HL-60 (cell line): ENCODE results near the gene TMEM126B.

ENCODE experiments used
- DNase-seq, 2 experiments: peaks; one replicate each; pipeline ENCODE4 v3.0.0-alpha.2; 2010 to 2020; ENCODE audit warnings: low read depth in 1 of 2, low spot score in 1 of 2
- H3K27ac ChIP-seq: fragments of 250-450 bp; sonication (Bioruptor Pico); replicated peaks from 2 replicates; pipeline ENCODE4 v1.5.1; 2020; ENCODE audit warnings: mild to moderate bottlenecking, moderate library complexity
- H3K27me3 ChIP-seq: fragments of 250-450 bp; sonication (Bioruptor Pico); 2 replicates; pipeline ENCODE4 v1.5.1; 2021; ENCODE audit warnings: mild to moderate bottlenecking, moderate library complexity; ENCODE audit not compliant: insufficient read depth, poor library complexity, severe bottlenecking
- H3K4me3 ChIP-seq: replicated peaks from 2 replicates; pipeline ENCODE4 v1.5.1; 2011; ENCODE audit warnings: mild to moderate bottlenecking, control low read depth, low read length; ENCODE audit not compliant: insufficient read depth
- CTCF ChIP-seq: IDR thresholded peaks from one replicate; pipeline ENCODE4 v1.5.1; 2011; ENCODE audit warnings: low read length, control low read depth, inconsistent platforms; ENCODE audit not compliant: insufficient read depth
- GABPA ChIP-seq: IDR thresholded peaks from 2 replicates; pipeline ENCODE4 v1.6.1; 2012; ENCODE audit warnings: low read depth
- POLR2AphosphoS5 ChIP-seq: IDR thresholded peaks from 2 replicates; pipeline ENCODE4 v1.6.1; 2012; ENCODE audit warnings: low read depth
- REST ChIP-seq: IDR thresholded peaks from 2 replicates; pipeline ENCODE4 v1.6.1; 2012; ENCODE audit warnings: low read depth; ENCODE audit not compliant: insufficient replicate concordance
- SPI1 ChIP-seq: IDR thresholded peaks from 2 replicates; pipeline ENCODE4 v1.6.1; 2012; ENCODE audit warnings: low read depth, mild to moderate bottlenecking, borderline replicate concordance

Gene TMEM126B

GRCh38 chr11:85643191-85643614, 14.8 kb downstream of the TMEM126B start:
- no peak for DNase-seq
- TF ChIP-seq REST: no peak
- no peak for TF ChIP-seq POLR2AphosphoS5
- no peak for TF ChIP-seq SPI1
- no peak for TF ChIP-seq CTCF
- TF ChIP-seq GABPA: no peak
- Histone ChIP-seq H3K4me3 (no peak overlapping the region), H3K27me3 (no peaks in the 10 kb centered on the region), H3K27ac (no peak overlapping the region)

GRCh38 chr11:85647078-85647477, 18.7 kb downstream of the TMEM126B start:
- Histone ChIP-seq H3K27ac (peak overlapping the region; percentile 85), H3K4me3 (peak overlapping the region; percentile 66), H3K27me3 (no peaks in the 10 kb centered on the region)
- DNase-seq: no peak
- no peak for TF ChIP-seq GABPA
- TF ChIP-seq POLR2AphosphoS5: no peak
- TF ChIP-seq SPI1: no peak
- no peak for TF ChIP-seq REST
- no peak for TF ChIP-seq CTCF

GRCh38 chr11:85647604-85648299, 19.4 kb downstream of the TMEM126B start, which contains the start of gene TMEM126A:
TSS of gene TMEM126A (plus strand) at chr11:85647967. CDS start at chr11:85650256, 2,289 bp downstream.
- no peaks in the 10 kb centered on the region for H3K27me3 ChIP-seq
- peak; percentile 60 to 94 for DNase-seq
- peak within 1 kb of the TSS; percentile 66 for H3K4me3 ChIP-seq
- TF ChIP-seq GABPA: peak; percentile 47; the same call in 1 of the 2 replicates
- TF ChIP-seq CTCF: no peak
- TF ChIP-seq SPI1: no peak
- TF ChIP-seq REST: peak; percentile 69
- peak; percentile 96 for TF ChIP-seq POLR2AphosphoS5
- H3K27ac ChIP-seq: peak within 1 kb of the TSS; percentile 85
